GM21528 (cell line): ENCODE measurements around the gene MYEOV.

Experiments used
- ATAC-seq: cut with Tn5 transposase; IDR thresholded peaks from one replicate; pipeline ENCODE4 v1.9.1; 2021; ENCODE audit warnings: mild to moderate bottlenecking, moderate library complexity; ENCODE audit not compliant: unreplicated experiment, low FRiP score

The MYEOV gene

DNA sequence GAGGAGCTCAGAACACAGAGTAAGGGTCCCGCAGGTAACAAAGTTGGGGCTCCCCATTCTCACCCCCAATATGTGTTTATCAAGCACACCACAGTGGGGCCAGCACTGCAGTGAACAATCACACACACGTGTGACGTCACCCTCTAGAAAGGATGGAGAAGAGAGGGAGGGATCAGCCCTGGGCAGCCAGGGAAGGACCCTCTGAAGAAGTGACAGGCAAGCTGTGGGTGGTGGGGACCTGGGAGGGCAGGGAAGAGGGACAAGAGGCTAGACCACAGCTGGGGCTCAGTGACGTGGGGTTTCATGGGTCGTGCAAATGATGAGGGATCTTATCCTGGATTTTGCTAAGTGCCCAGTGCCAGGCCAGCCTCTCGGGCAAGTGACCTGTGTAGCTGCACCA lies 28.7 kb upstream of the MYEOV start:
- no peak for ATAC-seq

DNA sequence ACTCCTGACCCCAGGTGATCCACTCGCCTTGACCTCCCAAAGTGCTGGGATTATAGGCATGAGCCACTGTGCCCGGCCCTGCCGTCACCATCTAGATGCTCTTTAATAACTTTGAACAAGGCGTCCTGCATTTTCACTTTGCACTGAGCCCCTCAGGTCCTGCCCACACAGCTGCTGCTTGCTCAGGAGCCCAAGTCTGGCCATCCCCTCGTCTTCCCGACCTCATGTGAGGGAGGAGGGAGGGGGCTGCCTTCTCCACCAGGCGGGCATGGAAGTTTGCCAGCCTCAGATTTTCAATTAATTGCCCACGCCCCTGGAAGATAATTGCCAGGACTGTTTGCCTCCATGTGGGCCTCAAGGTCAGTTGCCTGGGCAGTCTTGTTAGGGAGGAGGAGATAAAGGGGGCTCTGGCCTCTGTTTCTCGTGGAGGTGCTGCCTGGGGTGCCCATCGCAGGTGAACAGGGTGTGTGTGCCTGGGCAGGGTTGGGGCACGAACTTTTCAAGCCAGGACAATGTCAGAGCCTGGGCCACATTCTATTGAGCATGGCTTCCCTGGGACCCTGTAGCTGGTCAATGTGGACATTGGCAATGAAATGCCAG lies 27.9 kb upstream of the MYEOV start:
- no peak for ATAC-seq

DNA sequence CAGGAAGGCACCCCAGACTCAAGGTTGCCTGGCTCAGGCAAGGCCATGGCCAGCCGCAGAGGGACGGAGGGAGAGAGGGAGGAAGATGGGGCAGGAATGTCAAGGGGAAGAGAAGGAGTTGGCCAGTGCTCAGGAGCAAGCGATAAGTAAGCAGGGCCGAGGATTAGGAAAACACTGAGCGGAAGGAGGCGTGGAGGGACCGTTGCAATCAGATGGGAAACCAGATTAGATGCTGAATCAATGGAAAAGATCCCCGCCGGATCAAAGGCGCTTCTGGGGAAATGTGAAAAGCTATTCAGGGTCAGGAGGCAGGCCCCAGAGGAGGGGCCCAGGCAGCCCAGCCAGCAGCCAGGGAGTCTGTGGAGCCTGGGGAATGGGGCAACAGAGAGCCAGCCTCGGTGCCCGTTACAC lies 26.6 kb upstream of the MYEOV start:
- no peak for ATAC-seq

DNA sequence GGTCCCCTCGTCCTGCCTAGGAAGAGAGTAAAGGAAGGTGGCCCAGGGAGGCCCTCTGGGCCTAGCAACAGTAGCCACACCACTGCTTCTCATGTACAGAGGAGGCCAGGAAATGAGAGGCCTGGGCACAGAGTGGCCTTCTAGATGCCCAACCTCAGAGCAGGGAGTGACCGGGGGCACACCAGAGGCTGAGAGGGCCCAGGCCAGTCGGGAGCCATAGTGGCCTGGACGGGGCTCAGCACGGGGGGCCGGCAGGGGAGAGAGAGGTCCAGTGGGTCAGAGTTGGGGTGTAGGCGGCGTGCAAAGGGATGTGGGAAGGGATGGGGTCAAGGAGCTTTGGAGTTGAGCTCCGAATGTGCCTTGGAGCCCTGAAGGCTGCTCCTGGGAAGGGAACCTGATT lies 25.0 kb upstream of the MYEOV start:
- ATAC-seq = no peak

DNA sequence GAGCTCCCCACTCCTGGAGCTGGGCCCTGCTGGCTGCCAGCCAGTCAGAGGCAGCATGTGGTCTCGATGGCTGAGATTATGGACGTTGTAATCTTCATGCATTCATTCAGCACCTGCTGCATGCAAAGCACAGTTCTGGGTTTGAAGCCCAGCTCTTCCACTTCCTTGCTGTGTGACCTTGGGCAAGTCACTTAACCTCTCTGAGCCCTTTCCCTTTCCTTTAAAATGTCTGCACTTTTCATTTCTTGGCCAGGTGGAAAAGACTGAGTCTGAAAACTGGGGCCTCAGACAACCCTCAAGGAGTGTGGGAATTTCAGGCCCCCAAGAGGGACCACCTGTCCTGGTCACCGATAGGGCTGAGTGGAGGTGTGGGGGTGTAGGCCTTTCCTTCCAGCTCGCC lies 24.6 kb upstream of the MYEOV start:
- no peak for ATAC-seq

DNA sequence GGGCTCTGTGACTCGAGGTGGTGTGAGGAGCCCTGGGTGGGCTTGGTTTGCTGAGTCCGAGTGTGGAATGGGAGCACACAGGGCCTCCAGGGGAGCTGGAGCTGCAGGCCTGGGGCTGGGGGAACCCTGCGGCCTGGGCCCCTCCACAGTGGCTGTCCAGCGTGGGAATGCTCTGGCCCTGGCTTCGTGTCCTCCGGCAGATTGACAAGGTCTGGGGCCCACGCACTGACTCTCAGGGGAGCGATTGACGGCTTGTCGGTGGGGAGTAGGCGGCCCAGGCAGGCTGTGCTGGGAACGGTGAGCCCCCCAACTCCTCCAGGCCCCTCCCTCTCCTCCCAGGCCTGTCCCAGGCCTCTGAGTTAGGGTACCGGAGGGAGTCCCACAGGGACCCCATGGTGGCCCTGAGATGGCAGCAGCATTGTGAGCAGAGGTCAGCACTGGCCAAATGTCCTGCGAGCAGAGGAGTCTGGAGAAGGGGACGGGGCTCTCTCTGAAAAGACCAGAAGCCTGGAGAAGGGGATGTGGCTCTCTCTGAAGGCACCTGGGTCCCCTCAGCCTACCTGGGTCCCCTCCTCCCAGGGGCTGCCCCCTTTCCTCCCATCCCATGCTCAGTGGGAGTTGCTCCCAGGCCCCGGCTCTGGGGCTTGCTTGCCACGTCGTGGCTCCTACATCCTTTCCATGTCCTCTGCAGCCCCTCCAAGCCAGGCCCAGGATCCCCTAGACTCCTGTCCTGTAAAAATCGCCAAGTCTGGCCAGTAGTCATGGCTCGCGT lies 23.8 kb upstream of the MYEOV start:
- ATAC-seq = no peak

DNA sequence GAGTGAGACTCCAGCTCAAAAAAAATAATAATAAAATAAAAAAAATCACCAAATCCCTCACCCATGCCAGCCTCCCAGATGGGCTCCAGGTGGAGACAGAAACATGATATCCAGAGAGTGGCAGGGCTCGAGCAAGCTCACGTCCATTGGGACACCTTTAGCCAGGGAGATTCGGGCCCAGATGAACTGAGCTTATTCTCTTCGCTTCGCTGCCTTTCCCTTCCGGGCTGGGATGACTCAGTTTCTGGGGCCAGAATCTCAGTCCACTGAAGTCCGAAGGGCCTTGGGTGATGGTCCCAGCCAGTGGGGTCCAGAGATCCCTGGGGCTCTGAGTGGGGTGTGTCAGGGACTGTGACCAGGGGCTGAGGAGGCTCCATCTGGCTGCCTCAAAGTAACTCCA lies 23.0 kb upstream of the MYEOV start:
- no peak for ATAC-seq

DNA sequence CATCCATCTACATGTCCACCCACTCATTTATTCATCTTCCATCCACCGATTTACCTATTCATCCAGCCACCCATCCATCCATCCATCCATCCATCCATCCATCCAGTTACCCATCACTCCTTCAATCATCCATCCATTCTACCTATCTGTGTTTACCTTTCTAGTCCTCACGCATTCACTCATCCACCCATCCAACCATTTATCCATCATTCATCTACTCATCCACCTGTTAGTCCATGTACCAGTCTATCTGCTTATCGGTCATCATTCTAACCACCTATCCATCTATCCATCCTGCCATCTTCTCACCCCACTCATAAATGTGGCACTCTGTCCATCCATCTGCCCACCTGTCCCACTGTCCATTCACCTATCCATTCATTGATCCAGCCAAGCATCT lies 21.9 kb upstream of the MYEOV start:
- no peak for ATAC-seq

DNA sequence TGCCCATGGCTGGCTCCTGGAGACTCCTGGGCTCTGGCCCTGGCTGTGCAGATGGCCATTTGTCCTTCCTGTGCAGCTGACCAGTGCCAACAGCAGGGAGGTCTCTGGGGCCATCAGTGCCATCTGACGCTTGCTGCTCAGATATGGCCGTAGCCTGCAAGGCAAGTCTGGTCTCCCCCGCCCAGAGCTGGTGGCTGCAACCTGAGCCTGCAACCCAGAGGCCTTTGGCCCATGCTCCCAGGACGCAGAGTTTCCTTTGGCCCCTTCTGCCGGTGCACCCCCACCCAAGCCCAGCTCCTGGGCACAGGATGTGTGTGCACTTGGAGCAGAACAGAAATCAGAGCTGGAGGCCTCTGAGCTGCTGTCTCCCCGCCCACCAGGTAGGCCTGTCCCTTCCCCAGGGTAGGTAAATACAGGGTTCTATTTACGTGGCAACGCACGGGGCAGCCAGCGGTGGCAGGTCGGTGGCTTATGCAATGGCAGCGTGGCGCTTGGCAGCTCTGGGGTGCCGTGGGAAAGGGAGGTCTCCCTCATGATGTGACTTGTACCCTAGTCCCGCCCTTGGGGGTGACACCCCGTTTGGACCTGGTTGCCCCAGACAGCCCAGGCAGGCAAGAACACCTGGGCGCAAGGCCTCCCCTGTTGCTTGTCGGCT lies 21.0 kb upstream of the MYEOV start:
- ATAC-seq = no peak

DNA sequence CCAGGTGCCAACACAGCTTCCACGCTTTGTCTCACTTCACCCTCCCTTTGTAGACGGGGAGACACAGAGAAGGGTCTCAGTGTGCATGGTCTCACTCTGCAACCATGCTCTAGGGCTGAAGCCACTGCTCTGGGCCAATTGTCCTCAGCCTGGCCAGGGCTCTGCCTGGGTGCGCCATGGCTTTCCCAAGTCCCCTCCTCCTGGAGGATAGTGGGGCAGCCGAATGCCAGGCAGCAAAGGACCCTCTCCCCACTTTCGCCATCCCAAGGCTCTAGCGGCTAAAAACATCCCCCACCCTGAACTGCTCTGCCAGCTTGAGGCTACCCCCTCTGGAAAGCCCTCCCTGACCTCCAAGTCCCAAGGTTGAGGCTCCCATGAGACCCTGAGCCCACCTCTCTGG lies 20.4 kb upstream of the MYEOV start:
- ATAC-seq = no peak

DNA sequence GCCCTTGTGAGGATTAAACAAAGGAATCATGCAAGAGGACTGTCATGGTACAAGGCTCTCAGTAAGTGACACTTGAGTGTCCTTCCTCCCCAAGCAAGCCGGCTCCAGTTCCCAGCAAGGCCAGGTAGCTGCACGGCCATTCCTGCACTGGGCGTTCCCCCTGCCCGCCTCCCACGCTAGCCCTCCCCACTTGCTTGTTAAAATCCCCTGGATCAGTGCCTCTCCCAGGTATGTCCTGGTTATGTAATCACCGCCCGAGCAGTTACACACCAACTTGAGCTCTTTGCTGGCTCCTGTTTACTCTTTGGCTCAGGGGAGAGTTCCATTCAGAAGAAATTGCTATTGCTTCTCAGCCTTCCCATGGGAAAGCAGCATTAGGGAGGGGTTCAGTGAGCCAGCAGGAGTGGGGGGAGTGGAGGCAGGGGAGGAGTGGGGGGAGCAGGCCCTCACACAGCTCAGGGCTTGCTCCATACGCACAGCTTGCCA lies 19.4 kb upstream of the MYEOV start:
- ATAC-seq = no peak

DNA sequence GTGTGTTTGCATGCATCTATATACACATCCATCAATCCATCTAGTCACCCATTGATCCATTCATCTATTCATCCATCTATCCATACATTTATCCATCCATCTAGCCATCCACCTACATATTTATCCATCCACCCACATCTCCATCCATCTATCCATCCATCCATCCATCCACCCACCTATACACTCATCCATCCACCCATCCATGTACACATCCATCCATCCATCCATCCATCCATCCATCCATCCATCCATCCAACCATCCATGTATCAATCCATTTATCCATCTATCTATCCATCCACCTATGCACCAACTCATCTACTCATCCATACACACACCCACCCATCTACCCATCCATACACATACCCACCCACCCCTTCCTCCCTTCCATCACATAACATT lies 18.8 kb upstream of the MYEOV start:
- no peak for ATAC-seq

DNA sequence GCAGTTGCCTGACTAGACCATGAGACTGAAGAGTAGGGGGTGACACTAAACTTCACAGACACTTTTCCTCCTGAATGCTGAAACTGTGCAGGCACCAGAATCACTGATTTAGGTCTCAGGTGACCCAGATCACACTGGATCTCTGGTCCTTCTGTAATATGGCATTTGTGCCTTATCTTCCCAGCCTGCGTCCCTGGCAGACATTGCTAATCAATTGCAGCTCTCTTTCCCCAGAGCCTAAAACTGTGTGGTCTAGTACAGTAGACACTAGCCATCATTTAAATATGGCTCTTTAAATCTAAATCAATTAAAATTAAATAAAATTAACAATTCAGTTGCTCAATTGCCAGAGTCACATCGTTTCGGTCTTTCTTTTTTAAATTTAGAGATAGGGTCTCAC lies 17.8 kb upstream of the MYEOV start:
- ATAC-seq = no peak

DNA sequence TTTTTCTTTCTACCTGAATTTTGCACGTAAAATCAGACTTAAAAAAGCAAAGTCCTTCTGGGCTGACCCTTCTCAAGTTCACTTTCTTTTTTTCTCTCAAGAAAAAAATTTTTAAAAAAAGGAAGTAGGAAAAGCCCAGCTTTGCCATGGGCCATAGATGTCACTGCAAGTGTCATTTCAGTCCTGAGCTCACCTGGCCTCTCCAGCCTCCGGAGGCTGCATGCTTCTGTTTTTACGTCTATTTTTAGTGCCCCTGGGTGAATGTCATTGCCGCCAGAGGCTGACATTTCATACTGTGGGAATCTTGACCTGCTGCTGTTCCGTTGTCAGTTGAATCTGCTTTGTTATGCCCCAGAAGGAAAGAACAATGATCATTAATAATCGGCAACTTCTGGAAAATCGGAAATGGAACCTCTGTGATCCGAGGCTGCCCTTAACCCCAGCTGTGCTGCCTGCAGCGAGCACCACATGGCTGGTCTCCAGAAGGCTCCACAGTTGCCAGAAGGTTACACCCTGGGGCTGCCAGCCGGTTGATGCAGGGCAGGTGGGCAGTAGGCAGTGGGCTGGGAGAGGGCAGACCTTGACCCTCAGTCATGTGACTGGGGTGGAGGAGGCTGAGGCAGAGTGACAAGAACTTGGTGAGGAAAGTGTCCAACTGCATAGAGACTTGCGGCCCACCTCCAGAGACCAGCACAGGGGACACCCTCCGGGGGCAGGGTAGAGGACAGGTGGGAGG lies 16.7 kb upstream of the MYEOV start:
- no peak for ATAC-seq

DNA sequence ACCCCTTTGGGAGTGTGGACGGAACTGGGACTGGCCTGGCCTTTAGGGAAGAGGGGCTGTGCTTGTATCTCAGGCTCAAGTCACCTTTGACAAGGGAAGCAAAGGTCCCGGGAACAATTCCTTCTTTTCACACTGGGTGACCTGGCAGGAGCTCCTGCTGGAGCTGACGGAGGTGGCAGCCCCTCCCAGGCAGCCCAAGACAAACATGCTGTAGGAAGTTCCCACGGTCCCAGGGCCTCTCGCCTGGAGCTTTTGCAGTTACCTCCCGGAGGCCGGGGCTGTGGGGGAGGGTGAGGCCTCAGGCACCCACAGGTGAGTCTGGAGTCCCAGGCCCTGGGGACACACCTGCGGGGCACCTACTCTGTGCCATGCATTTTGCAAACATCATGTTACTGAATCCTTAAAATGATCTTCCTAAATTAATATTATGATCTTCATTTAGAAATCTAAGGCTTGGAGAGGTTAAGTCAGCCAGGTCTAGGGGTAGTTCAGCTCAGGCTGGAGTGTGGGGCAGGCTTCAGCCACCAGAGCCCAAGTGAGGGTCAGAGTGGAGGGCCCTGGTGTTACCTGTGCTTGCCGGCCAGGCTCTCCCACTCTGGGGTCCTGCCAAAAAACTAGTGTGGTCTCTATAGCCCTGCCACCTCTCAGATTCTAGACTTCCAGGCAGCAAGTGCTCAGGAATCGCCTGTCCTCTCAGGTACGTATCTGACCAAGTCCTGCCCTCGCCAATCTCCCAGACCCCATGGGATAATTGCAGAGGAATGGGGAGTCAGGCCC lies 15.7 kb upstream of the MYEOV start:
- no peak for ATAC-seq

DNA sequence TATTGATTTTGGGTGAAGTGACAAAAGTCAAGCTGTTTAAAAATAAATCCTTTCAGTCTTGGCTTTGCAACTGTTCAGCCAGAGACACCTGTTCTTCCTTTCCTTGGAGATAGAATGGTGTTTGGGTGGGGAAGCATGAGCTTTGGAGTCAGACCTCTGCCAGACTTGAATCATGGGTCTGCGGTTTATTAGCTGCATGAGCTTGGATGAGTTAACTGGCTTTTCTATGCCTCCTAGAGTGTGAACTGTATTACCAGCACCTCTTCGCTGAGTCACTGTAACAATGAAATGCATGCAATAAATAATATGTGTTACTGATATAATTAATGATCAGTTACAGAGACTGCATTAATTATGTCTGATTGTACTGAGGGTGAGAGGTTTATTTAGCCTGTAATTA lies 13.5 kb upstream of the MYEOV start:
- no peak for ATAC-seq

DNA sequence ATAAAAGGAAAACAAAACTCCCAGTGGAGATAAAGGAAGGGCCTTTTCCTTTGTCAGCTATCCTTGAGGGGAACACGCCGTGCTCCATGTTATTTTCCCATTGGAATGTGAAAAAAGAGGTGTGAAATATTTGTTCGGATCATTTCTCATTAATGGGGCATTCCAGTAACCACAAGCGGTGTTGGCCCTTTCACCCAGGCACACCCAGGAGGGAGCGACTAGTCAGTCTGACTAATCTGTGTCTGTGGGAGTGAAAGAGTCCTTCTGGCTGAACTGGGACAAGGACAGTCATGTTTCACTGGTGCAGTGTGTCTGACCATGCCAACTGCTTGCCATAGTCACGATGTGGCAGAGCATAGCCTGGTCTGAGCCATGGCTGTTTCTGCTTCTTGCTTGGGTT lies 13.0 kb upstream of the MYEOV start:
- ATAC-seq = no peak

DNA sequence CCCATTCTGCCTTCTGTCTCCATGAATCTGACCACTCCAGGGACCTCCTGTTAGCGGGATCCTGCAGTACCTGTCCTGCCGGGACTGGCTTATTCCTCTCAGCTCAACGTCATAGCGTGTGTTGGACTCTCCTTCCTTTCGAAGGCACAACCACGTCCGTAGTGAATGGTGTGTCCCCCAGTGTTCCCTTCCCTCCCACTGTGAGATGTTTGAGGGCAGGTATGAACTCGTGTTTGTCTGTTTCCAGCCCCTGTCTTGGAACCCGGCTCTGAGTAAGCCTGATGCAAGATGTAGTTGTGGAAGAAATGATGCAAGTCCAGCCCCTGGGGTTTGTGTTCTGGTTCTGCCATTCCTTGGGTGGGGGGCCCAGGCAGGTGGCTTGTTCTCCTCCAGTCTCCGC lies 10.5 kb upstream of the MYEOV start:
- ATAC-seq = no peak

DNA sequence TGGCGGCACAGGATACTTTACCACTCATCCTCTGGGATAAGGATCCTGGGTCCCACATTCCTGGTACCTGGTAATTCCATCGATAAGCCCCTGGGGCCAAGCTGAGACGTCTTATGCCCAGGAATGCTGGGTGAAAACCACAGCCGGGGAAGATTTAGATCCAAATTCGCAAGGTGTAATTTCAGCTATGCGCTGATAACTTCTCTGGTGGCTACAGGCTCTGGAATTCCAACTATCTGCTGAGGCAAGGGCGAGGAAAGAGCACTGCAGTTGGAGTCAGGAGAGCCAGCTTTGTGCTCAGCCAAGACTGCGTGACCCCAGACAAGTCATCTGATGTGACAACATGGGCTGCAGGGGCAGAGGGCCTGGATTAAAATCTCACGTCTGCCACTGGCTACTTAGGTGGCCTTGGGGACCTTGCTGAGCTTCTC lies 9.9 kb upstream of the MYEOV start:
- no peak for ATAC-seq

DNA sequence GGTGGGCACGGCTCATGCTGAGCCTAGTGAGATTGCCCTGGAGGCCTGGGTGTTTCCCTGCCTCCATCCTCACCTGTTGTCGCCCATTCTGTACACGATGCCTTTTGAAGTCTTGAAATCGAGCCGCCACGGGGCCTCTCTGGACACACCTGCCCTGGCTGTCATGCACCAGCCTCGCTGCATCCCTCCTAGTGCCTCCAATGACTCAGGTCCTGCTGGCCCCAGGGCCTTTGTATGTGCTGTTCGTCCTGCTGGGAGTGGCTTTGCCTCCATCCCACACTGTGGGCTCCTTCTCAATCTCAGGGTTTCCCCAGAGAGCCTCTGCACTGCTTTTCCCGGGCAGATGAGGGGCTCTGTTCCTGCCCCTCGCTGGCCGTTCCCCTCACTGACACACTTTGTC lies 8.9 kb upstream of the MYEOV start:
- no peak for ATAC-seq
